Trophoblast cell (in vitro differentiated cells and primary cell): ENCODE data around the gene SLC35F5.
"Not testable (repeated sequence)": the region's sequence is repeated elsewhere in the genome, so short reads cannot be mapped to it uniquely, and the experiment has no call there.

ENCODE experiments used
- DNase-seq, 2 donors: peaks; one replicate each; pipeline ENCODE4 v3.0.0-alpha.2; 2016
- H2AFZ ChIP-seq: 2 replicates; pipeline ENCODE4 v1.6.1; 2013; ENCODE audit warnings: low read length, moderate library complexity, mild to moderate bottlenecking; ENCODE audit not compliant: insufficient read depth, poor library complexity
- H2AK5ac ChIP-seq: 2 replicates; pipeline ENCODE4 v1.6.1; 2013; ENCODE audit warnings: mild to moderate bottlenecking, low read length
- H2BK120ac ChIP-seq: 2 replicates; pipeline ENCODE4 v1.6.1; 2013; ENCODE audit warnings: low read length, mild to moderate bottlenecking, moderate library complexity; ENCODE audit not compliant: insufficient read depth, poor library complexity
- H2BK12ac ChIP-seq: 2 replicates; pipeline ENCODE4 v1.6.1; 2013; ENCODE audit warnings: mild to moderate bottlenecking, low read length, moderate library complexity
- H2BK5ac ChIP-seq: 2 replicates; pipeline ENCODE4 v1.6.1; 2013; ENCODE audit warnings: low read length, low read depth, moderate library complexity, mild to moderate bottlenecking; ENCODE audit not compliant: poor library complexity
- H3K14ac ChIP-seq: 2 replicates; pipeline ENCODE4 v1.6.1; 2013; ENCODE audit warnings: mild to moderate bottlenecking, low read length
- H3K18ac ChIP-seq: 2 replicates; pipeline ENCODE4 v1.6.1; 2013; ENCODE audit warnings: mild to moderate bottlenecking, low read length
- H3K23ac ChIP-seq: 2 replicates; pipeline ENCODE4 v1.6.1; 2013; ENCODE audit warnings: low read length
- H3K27ac ChIP-seq: 2 replicates; pipeline ENCODE4 v1.5.1; 2013; ENCODE audit warnings: low read depth, mild to moderate bottlenecking, inconsistent platforms, low read length, moderate library complexity
- H3K27me3 ChIP-seq: 2 replicates; pipeline ENCODE4 v1.6.1; 2013; ENCODE audit warnings: inconsistent platforms, mild to moderate bottlenecking, low read length, moderate library complexity; ENCODE audit not compliant: insufficient read depth
- H3K36me3 ChIP-seq, 2 experiments: 1 replicate in 1 of 2; 2 replicates in 1 of 2; pipeline ENCODE4 v1.6.1; 2013; ENCODE audit warnings: low read length in 2 of 2, mild to moderate bottlenecking in 2 of 2, moderate library complexity in 1 of 2; ENCODE audit not compliant: insufficient read depth in 2 of 2, control insufficient read depth in 1 of 2
- H3K4ac ChIP-seq: 2 replicates; pipeline ENCODE4 v1.6.1; 2013; ENCODE audit warnings: low read depth, mild to moderate bottlenecking, low read length, moderate library complexity
- H3K4me1 ChIP-seq, 2 experiments: 1 replicate in 1 of 2; 2 replicates in 1 of 2; pipeline ENCODE4 v1.6.1; 2013; ENCODE audit warnings: low read length in 2 of 2, mild to moderate bottlenecking in 2 of 2, moderate library complexity in 1 of 2; ENCODE audit not compliant: insufficient read depth in 2 of 2, control insufficient read depth in 1 of 2
- H3K4me2 ChIP-seq: 2 replicates; pipeline ENCODE4 v1.6.1; 2013; ENCODE audit warnings: inconsistent platforms, mild to moderate bottlenecking, low read length, moderate library complexity
- H3K4me3 ChIP-seq: 2 replicates; pipeline ENCODE4 v1.5.1; 2013; ENCODE audit warnings: mild to moderate bottlenecking, low read depth, low read length, inconsistent platforms
- H3K79me1 ChIP-seq: one replicate; pipeline ENCODE4 v1.6.1; 2013; ENCODE audit warnings: low read length
- H3K79me2 ChIP-seq: 2 replicates; pipeline ENCODE4 v1.6.1; 2013; ENCODE audit warnings: low read length, mild to moderate bottlenecking; ENCODE audit not compliant: control insufficient read depth, insufficient read depth, poor library complexity
- H3K9ac ChIP-seq: 2 replicates; pipeline ENCODE4 v1.6.1; 2013; ENCODE audit warnings: mild to moderate bottlenecking, low read length
- H3K9me3 ChIP-seq: 2 replicates; pipeline ENCODE4 v1.6.1; 2013; ENCODE audit warnings: low read depth, mild to moderate bottlenecking, control low read depth, inconsistent platforms, low read length; ENCODE audit not compliant: insufficient read depth
- H4K12ac ChIP-seq: 2 replicates; pipeline ENCODE4 v1.6.1; 2013; ENCODE audit warnings: low read depth, mild to moderate bottlenecking, low read length, moderate library complexity
- H4K8ac ChIP-seq: 2 replicates; pipeline ENCODE4 v1.6.1; 2013; ENCODE audit warnings: low read depth, mild to moderate bottlenecking, low read length, moderate library complexity
- H4K91ac ChIP-seq: one replicate; pipeline ENCODE4 v1.6.1; 2013; ENCODE audit warnings: low read depth, mild to moderate bottlenecking, low read length, moderate library complexity
- WGBS: extraction: QIAGEN DNeasy Blood & Tissue Kit; methylation state at CpG from one replicate; pipeline ENCODE4 v1.1.7; 2013; ENCODE audit warnings: missing lambda C conversion rate; ENCODE audit not compliant: insufficient read length, insufficient coverage; ENCODE audit errors: extremely low coverage; 5-methylcytosine and 5-hydroxymethylcytosine counted together

The SLC35F5 gene

DNA sequence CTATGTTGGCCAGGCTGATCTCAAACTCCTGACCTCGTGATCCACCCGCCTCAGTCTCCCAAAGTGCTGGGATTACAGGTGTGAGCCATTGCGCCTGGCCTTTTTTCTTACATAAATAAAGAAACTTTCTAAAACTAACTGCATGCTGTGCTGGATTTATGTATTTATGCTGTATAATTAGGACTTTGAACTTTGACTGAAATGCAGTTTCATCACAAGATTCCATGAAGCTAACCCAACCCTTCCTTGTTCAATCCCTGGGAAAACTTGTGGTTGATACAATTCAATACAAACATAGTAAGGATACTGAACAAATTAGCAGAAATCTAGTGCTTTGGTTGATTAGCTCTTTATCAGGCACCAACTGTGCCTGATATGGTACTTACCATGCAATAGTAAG, 20.9 kb upstream of the SLC35F5 start:
- no peaks in the 10 kb centered on the region for H3K79me1 ChIP-seq
- no peak overlapping the region for H4K12ac ChIP-seq
- WGBS, result no CpG with 5 or more reads among the region's 3 CpGs

GRCh38 chr2:113776949-113777348, 20.5 kb upstream of the SLC35F5 start:
- H3K9me3 ChIP-seq, result no peaks in the 10 kb centered on the region
- H4K91ac ChIP-seq, result no peak overlapping the region
- no peak overlapping the region for H2AK5ac ChIP-seq
- no peak overlapping the region for H3K18ac ChIP-seq
- no peak overlapping the region for H3K4me2 ChIP-seq
- H3K36me3 ChIP-seq, result no peaks in the 10 kb centered on the region
- no peaks in the 10 kb centered on the region for H3K4me1 ChIP-seq
- H3K4me3 ChIP-seq, result no peak overlapping the region
- no peak overlapping the region for H3K23ac ChIP-seq
- H2BK120ac ChIP-seq, result no peak overlapping the region
- no peak overlapping the region for H2AFZ ChIP-seq
- DNase-seq, result no peak
- H3K27ac ChIP-seq, result no peak overlapping the region
- H2BK5ac ChIP-seq, result no peak overlapping the region
- H4K12ac ChIP-seq, result no peak overlapping the region
- H3K14ac ChIP-seq, result no peak overlapping the region
- H3K27me3 ChIP-seq, result no peaks in the 10 kb centered on the region
- H3K9ac ChIP-seq, result no peak overlapping the region
- no peaks in the 10 kb centered on the region for H3K79me2 ChIP-seq
- no CpG with 5 or more reads among the region's 4 CpGs for WGBS
- H3K4ac ChIP-seq, result no peak overlapping the region
- H3K79me1 ChIP-seq, result no peaks in the 10 kb centered on the region
- no peak overlapping the region for H4K8ac ChIP-seq
- H2BK12ac ChIP-seq, result no peak overlapping the region

More for the DNA sequence above, 20.9 kb upstream of the SLC35F5 start:
- H3K36me3 ChIP-seq, result no peaks in the 10 kb centered on the region
- H4K91ac ChIP-seq, result no peak overlapping the region
- no peak overlapping the region for H3K27ac ChIP-seq
- no peaks in the 10 kb centered on the region for H3K79me2 ChIP-seq
- DNase-seq, result no peak
- no peak overlapping the region for H2BK120ac ChIP-seq
- H3K9ac ChIP-seq, result no peak overlapping the region
- H3K23ac ChIP-seq, result no peak overlapping the region
- no peak overlapping the region for H3K14ac ChIP-seq
- no peaks in the 10 kb centered on the region for H3K4me1 ChIP-seq
- H2AFZ ChIP-seq, result no peak overlapping the region
- H2BK12ac ChIP-seq, result no peak overlapping the region
- no peak overlapping the region for H2AK5ac ChIP-seq
- H3K18ac ChIP-seq, result no peak overlapping the region
- H3K4me3 ChIP-seq, result no peak overlapping the region
- H3K4me2 ChIP-seq, result no peak overlapping the region
- no peaks in the 10 kb centered on the region for H3K9me3 ChIP-seq
- no peak overlapping the region for H4K8ac ChIP-seq
- H2BK5ac ChIP-seq, result no peak overlapping the region
- no peak overlapping the region for H3K4ac ChIP-seq
- H3K27me3 ChIP-seq, result no peaks in the 10 kb centered on the region

DNA sequence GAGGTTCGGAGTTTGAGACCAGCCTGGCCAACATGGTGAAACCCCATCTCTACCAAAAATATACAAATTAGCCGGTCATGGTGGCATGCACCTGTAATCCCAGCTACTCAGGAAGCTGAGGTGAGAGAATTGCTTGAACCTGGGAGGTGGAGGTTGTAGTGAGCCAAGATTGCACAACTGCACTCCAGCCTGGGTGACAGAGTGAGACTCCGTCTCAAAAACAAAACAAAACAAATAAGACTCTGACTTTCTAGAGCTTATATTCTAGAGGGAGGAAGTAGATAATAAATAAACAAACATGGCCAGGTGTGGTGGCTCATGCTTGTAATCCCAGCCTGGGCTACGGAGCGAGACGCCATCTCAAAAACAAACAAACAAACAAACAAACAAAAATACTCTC, 18.2 kb upstream of the SLC35F5 start:
- not testable (repeated sequence) for H2BK5ac ChIP-seq, H3K9ac ChIP-seq, H2AK5ac ChIP-seq, H4K91ac ChIP-seq, H3K27me3 ChIP-seq, H3K36me3 ChIP-seq, H3K23ac ChIP-seq, H3K9me3 ChIP-seq, H3K4me1 ChIP-seq, H2BK120ac ChIP-seq, H3K4me3 ChIP-seq, H2BK12ac ChIP-seq, H3K18ac ChIP-seq, H4K8ac ChIP-seq, H2AFZ ChIP-seq, H3K4me2 ChIP-seq, H4K12ac ChIP-seq, H3K27ac ChIP-seq, H3K14ac ChIP-seq, H3K4ac ChIP-seq, H3K79me1 ChIP-seq, DNase-seq, H3K79me2 ChIP-seq
- WGBS, result no CpG with 5 or more reads among the region's 6 CpGs

- Histone ChIP-seq H4K12ac (no peak overlapping the region), H4K91ac (no peak overlapping the region), H4K8ac (no peak overlapping the region), H3K4me2 (no peak overlapping the region), H3K14ac (no peak overlapping the region), H3K79me2 (no peaks in the 10 kb centered on the region), H3K27me3 (no peaks in the 10 kb centered on the region), H3K79me1 (no peaks in the 10 kb centered on the region), H3K4me3 (no peak overlapping the region), H3K36me3 (no peaks in the 10 kb centered on the region), H2AFZ (no peak overlapping the region), H2BK12ac (no peak overlapping the region), H3K23ac (no peak overlapping the region), H3K18ac (no peak overlapping the region), H2BK5ac (no peak overlapping the region), H3K4ac (no peak overlapping the region), H2AK5ac (no peak overlapping the region), H2BK120ac (no peak overlapping the region), H3K27ac (no peak overlapping the region), H3K9ac (no peak overlapping the region), H3K9me3 (no peaks in the 10 kb centered on the region), H3K4me1 (peaks cover 0 to 5% of the 10 kb centered on the region in 2 experiments)
- peak; percentile 45 to 53 for DNase-seq
- no CpG with 5 or more reads among the region's 3 CpGs for WGBS
These were observed 14.5 kb upstream of the SLC35F5 start for GRCh38 chr2:113770929-113771328.
